SU-DHL-6 (cell line): ENCODE data around the gene DICER1.

Source experiments
- EZH2phosphoT487 ChIP-seq: fragments of 200-600 bp; sonication (generic), shearing (Covaris generic); conservative IDR thresholded peaks from 2 replicates; pipeline ENCODE4 v1.6.1; 2018; ENCODE audit warnings: mild to moderate bottlenecking, antibody characterized with exemption, low read length, moderate library complexity, mixed read lengths
- TF ChIP-seq, protein P1 (sequence below): fragments of 200-600 bp; sonication (generic); IDR thresholded peaks from one replicate; pipeline ENCODE4 v1.5.1; 2017; ENCODE audit warnings: antibody characterized with exemption, mild to moderate bottlenecking, low read length, moderate library complexity; ENCODE audit not compliant: insufficient read depth, poor library complexity, severe bottlenecking

DNA sequence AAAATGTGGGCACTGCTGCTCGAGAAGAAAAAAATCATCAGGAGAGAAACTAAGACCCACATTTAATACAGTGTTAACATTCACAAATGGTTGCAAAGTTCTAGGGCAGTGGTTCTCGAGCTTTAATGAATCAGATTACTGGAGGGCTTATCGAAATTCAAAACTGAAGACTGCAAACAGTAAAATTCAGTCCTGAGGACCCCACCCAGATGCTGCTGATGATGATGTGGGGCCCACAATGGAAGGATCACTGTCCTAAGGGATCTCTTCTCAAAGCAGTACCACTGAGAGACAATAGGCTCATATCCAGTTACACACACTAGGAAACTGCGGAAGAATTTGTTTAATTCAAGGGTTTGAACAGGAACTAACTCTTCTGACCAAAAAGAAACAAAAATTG lies 31.4 kb downstream of the DICER1 start:
- TF ChIP-seq, protein P1, sequence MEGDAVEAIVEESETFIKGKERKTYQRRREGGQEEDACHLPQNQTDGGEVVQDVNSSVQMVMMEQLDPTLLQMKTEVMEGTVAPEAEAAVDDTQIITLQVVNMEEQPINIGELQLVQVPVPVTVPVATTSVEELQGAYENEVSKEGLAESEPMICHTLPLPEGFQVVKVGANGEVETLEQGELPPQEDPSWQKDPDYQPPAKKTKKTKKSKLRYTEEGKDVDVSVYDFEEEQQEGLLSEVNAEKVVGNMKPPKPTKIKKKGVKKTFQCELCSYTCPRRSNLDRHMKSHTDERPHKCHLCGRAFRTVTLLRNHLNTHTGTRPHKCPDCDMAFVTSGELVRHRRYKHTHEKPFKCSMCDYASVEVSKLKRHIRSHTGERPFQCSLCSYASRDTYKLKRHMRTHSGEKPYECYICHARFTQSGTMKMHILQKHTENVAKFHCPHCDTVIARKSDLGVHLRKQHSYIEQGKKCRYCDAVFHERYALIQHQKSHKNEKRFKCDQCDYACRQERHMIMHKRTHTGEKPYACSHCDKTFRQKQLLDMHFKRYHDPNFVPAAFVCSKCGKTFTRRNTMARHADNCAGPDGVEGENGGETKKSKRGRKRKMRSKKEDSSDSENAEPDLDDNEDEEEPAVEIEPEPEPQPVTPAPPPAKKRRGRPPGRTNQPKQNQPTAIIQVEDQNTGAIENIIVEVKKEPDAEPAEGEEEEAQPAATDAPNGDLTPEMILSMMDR = no peak
- no peak for TF ChIP-seq EZH2phosphoT487
